HPDE6-E6E7 (cell line): Measurements from ENCODE around the gene BMP2K.
"Not testable (repeated sequence)": the region's sequence is repeated elsewhere in the genome, so short reads cannot be mapped to it uniquely, and the experiment has no call there.

Experiments used
- DNase-seq: peaks from one replicate; pipeline ENCODE4 v3.0.0; 2011; ENCODE audit warnings: missing footprints; ENCODE audit errors: extremely low spot score

Gene BMP2K

GRCh38 chr4:78788007-78788889 is 12.1 kb downstream of the BMP2K start:
- no peak for DNase-seq

DNA sequence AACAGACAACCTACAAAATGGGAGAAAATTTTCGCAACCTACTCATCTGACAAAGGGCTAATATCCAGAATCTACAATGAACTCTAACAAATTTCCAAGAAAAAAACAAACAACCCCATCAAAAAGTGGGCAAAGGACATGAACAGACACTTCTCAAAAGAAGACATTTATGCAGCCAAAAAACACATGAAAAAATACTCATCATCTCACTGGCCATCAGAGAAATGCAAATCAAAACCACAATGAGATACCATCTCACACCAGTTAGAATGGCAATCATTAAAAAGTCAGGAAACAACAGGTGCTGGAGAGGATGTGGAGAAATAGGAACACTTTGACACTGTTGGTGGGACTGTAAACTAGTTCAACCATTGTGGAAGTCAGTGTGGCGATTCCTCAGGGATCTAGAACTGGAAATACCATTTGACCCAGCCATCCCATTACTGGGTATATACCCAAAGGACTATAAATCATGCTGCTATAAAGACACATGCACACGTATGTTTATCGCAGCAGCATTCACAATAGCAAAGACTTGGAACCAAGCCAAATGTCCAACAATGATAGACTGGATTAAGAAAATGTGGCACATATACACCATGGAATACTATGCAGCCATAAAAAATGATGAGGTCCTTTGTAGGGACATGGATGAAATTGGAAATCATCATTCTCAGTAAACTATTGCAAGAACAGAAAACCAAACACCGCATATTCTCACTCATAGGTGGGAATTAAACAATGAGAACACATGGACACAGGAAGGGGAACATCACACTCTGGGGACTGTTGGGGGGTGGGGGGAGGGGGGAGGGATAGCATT is 19.7 kb downstream of the BMP2K start:
- not testable (repeated sequence) for DNase-seq

DNA sequence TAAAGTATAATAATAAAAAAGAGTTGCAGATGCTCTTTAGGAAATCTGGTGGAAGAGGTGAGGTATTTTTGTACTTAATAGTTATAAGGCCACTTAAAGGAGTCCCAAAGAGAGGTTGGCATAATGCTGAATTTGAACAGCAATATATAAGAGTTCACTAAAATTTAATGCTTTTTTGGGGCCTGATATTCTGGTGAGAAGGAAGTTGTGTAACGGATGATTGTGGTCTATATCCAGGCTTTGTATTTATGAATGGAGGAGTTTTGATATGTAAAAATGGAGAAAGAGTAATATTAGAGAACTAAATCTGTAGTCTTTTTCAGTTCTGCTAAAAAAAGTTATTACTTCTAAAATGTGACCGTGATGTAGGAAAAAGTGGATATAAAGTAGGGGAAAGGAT is 20.4 kb downstream of the BMP2K start:
- DNase-seq: no peak

DNA sequence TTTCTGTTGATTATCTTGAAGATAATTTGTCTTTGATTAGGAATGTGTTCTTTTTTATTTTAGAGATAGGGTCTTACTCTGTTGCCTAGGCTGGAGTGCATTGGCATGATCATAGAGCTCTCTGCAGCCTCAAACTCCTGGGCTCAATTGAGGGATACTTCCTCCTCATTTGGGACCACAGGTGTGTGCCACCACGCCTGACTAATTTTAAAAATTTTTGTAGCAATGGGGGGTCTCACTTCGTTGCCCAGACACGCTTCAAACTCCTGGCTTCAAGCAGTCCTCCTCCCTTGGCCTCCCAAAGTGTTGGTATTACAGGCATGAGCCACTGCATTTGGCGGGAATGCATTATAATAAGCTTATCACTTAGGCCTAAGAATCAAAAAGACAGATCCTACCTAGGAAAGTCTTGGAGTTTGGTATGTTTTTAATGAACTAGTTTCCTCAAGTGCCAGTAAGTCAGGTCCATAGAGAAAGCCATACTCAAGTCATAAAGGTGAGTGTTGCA is 21.7 kb downstream of the BMP2K start:
- no peak for DNase-seq

DNA sequence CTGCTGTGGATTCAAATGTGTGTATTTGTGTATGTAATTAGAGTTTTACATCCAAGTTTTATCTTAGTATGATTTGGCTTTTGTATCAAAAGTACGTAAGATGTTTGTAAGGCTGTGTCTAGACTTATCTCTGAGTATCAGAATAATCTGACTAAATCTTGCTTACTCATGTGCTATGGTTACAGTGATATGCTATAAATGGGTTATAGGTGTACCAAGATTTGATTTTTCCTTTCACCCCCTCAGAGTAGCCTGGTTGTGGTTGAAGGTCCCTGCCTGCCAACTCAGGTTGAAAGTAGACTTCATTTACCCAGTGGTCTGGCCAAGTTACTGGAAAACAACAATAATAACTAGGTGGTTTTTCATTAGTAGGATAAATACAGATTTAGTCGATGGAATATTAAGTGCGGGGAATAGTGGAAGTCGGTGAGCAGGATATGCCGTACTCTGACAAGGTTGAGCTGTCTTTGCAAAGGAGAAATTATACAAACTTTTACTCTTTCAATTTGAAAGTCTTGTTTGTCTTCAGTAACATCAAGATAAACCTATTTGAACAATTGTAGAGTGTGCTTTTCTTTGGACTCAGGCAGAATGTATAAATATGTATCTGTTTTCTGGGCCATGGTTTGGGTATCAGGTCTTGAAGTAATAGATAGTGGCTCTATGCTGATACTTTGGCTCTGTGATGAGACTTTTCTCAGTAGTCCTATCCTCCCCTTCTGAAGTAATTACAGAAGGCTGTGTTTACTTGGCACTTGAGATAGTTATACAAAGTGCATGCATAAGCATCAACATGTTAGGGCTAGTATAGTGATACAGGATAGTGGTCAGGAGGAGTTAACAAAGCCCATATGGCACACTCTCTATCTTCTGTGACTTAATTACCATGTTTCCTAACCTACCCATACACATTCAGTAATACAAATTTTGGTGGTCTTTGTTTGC is 23.7 kb downstream of the BMP2K start:
- DNase-seq: peak; percentile 23

GRCh38 chr4:78800965-78801364 is 24.8 kb downstream of the BMP2K start:
- DNase-seq: no peak

DNA sequence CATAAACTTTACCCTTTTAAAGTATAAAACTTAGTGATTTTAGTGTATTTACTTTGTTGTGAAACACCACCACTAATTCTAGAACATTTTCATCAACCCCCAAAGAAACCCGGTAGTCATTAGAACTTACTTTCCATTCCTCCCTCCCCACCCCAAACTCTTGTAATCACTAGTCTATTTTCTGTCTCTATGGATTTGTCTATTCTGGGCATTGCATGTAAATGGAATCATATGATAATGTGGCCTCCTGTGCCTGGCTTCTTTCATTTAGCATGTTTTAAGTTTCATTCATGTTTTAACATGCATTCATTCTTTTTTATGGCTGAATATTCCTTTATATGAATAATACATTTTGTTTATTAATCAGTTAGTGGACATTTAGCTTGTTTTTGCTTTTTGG is 27.8 kb downstream of the BMP2K start:
- no peak for DNase-seq

- DNase-seq: no peak
Measured at GRCh38 chr4:78806943-78807460, 30.9 kb downstream of the BMP2K start.

DNA sequence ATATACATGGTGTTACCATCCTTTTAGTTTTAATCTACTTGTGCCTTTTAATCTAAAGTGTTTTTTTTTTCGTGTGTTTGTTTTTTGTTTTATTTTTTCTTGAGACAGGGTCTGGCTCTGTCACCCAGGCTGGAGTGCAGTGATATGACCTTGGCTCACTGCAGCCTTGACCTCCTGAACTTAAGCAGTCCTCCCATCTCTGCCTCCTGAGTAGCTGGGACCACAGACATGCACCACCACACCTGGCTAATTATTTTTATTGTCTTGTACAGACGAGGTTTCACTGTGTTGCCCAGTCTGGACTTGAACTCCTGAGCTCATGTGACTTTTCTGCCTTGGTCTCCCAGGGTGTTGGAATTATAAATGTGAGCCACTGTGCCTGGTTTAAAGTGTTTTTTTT is 33.1 kb downstream of the BMP2K start:
- no peak for DNase-seq

DNA sequence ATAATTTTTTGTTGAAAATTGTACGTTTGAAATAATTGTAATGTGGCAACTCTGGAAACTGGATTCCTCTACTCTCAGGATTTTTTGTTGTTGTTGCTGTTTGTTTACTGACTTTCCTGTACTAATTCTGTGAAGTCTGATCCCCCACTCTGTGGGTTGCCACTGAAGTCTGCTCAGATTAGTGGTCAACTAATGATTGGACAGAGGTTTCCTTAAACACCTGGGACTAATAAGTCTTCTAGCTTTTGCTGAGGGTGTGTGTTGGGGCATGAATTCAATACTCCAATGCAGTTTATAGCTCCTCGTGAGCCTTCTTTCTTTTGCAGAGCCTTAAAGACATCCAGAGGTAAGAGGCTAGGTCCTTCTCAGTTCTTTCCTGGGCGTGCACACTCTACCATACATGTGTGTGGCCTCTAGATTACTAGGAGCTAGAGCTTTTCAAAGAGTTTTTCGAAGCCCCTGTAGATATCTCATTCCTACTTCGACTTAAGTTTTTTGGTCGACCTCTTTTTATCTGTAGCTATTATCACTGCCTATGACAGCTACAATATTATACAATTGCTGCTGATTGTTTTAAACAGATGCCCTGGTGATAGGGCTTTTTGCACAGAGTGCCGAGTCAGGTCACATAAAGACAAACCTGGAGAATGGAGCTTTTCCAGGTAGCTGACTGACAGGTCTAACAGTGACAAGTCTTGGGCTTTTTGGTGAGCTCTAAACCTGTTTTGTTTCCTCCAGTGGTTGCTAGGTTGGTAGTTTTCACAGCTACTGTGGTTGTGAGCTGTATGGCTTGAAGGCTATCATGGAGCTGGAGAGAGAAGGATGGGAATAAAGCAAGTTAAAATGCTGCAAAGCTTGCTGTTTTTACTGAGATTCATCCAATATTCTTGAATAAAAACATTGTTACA is 34.0 kb downstream of the BMP2K start:
- DNase-seq: no peak

- no peak for DNase-seq
Measured at GRCh38 chr4:78811034-78811433, 34.9 kb downstream of the BMP2K start.

- no peak for DNase-seq
Measured at GRCh38 chr4:78818530-78819079, 42.5 kb downstream of the BMP2K start.

GRCh38 chr4:78824001-78824400 is 47.9 kb downstream of the BMP2K start:
- no peak for DNase-seq

- no peak for DNase-seq
Measured at GRCh38 chr4:78827191-78827590, 51.0 kb downstream of the BMP2K start.

GRCh38 chr4:78829296-78829695 is 53.1 kb downstream of the BMP2K start:
- no peak for DNase-seq

DNA sequence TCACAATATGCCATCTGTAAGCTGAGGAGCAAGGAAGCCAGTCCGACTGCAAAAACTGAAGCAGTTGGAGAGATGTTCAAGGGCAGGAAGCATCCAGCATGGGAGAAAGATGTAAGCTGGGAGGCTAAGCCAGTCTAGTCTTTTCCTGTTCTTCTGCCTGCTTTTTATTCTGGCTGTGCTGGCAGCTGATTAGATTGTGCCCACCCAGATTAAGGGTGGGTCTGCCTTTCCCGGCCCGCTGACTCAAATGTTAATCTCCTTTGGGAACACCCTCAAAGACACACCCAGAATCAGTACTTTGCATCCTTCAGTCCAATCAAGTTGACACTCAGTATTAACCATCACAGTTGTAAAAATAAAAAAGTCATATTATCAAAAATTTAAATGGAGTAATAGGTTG is 63.5 kb downstream of the BMP2K start:
- DNase-seq: not testable (repeated sequence)

DNA sequence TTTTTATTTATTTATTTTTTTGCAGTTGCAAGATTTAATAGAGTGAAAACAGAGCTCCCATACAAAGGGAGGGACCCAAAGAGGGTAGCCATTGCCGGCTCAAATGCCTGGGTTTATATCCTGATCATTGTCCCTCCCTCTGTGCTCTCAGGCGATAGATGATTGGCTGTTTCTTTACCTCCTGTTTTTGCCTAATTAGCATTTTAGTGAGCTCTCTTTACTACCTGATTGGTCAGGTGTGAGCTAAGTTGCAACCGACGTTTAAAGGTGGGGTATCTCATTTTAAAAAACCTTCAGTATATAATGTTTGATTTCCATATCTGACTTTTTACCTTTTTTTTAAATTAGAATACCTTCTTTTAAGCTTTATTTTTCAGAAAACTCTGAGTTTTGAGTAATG is 64.1 kb downstream of the BMP2K start:
- DNase-seq: not testable (repeated sequence)

- no peak for DNase-seq
Measured at GRCh38 chr4:78845472-78845871, 69.3 kb downstream of the BMP2K start.

- no peak for DNase-seq
Measured at GRCh38 chr4:78846258-78846657, 70.1 kb downstream of the BMP2K start.

DNA sequence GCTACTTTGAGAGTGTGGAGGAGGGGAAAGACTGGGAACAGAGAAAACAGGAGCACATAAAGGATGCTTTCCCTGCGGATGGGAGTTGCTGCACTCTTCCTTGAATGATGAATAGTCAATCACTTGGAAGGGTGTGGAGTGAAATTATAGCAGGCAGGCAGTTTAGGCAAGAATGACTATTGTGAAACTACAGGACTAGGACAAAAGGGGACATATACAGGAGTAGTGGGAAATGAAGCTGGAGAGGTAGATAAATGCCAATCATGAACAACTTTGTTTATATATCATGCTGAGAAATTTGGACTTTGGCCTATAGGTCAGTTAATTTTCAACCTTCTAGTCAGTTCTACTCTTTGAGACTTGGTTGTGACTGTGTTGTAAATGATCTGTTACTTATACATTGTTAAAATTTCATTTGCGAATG is 86.2 kb downstream of the BMP2K start:
- DNase-seq: no peak
